HFFc6 (cell line): Measurements from ENCODE around the gene KIF25. TPM values are rescaled to one million over a fixed set of nuclear protein-coding genes. Genes with fewer than 3 reads are reported as not detected.

Experiments
- DNase-seq: peaks from one replicate; pipeline ENCODE4 v3.0.0-alpha.2; 2018
- H3K27ac Mint-ChIP-seq: 2 replicates; pipeline ENCODE4 v1.8.0; 2020; ENCODE audit warnings: mild to moderate bottlenecking, mixed read lengths
- H3K27me3 Mint-ChIP-seq: 2 replicates; pipeline ENCODE4 v1.8.0; 2021; ENCODE audit warnings: mild to moderate bottlenecking, moderate library complexity, mixed read lengths; ENCODE audit not compliant: insufficient read depth
- H3K36me3 Mint-ChIP-seq: 2 replicates; pipeline ENCODE4 v1.8.0; 2021; ENCODE audit warnings: low read depth, mixed read lengths
- H3K4me1 Mint-ChIP-seq: 2 replicates; pipeline ENCODE4 v1.8.0; 2020; ENCODE audit warnings: low read depth, mixed read lengths
- H3K4me3 Mint-ChIP-seq: 2 replicates; pipeline ENCODE4 v1.8.0; 2020; ENCODE audit warnings: mild to moderate bottlenecking, moderate library complexity, mixed read lengths
- H3K9me3 Mint-ChIP-seq: 2 replicates; pipeline ENCODE4 v1.8.0; 2020; ENCODE audit warnings: mild to moderate bottlenecking, mixed read lengths
- CTCF ChIP-seq: fragments of 200-600 bp; sonication (generic); IDR thresholded peaks from 2 replicates; pipeline ENCODE4 v1.5.0; 2021; ENCODE audit warnings: antibody characterized with exemption, mild to moderate bottlenecking
- total RNA-seq, 6 experiments: library from RNA; stranded (reverse); fragmentation: NEBNext Ultra II Directional; extraction: Animal tissue kit (Norgen Biotek cat#: 25700); gene quantifications; 2 replicates in 1 of 6; 3 replicates in 5 of 6; pipeline ENCODE4 v1.2.3, GENCODE V29; 2021

KIF25 gene
- total RNA-seq, 6 experiments from 2014 or later: not detected

- H3K27me3 Mint-ChIP-seq: peaks cover 24% of the 10 kb centered on the region
Observed at GRCh38 chr6:168004023-168004422, 6.6 kb downstream of the KIF25 start.

GRCh38 chr6:168004945-168005344, 7.5 kb downstream of the KIF25 start:
- H3K4me1 Mint-ChIP-seq: peaks cover 20% of the 10 kb centered on the region
- peaks cover 11% of the 10 kb centered on the region for H3K36me3 Mint-ChIP-seq
- no peak for TF ChIP-seq CTCF
- H3K27me3 Mint-ChIP-seq: peaks cover 24% of the 10 kb centered on the region
- peaks cover 19% of the 10 kb centered on the region; the same call in 1 of the 2 replicates for H3K9me3 Mint-ChIP-seq
- no peak overlapping the region for H3K4me3 Mint-ChIP-seq
- H3K27ac Mint-ChIP-seq: no peak overlapping the region
- no peak for DNase-seq

More at GRCh38 chr6:168004023-168004422, 6.6 kb downstream of the KIF25 start:
- no peak for TF ChIP-seq CTCF
- no peak for DNase-seq
- peaks cover 10% of the 10 kb centered on the region; the same call in 1 of the 2 replicates for H3K9me3 Mint-ChIP-seq
- peaks cover 20% of the 10 kb centered on the region for H3K4me1 Mint-ChIP-seq
- no peak overlapping the region for H3K4me3 Mint-ChIP-seq
- no peak overlapping the region for H3K27ac Mint-ChIP-seq
- peaks cover 3% of the 10 kb centered on the region for H3K36me3 Mint-ChIP-seq

- no peak for DNase-seq
- Mint-ChIP-seq H3K4me3 (no peak overlapping the region), H3K36me3 (peaks cover 20% of the 10 kb centered on the region), H3K27ac (no peak overlapping the region), H3K4me1 (peaks cover 20% of the 10 kb centered on the region), H3K9me3 (peaks cover 28% of the 10 kb centered on the region), H3K27me3 (peaks cover 24% of the 10 kb centered on the region)
- TF ChIP-seq CTCF: no peak
Observed at GRCh38 chr6:168005796-168006195, 8.3 kb downstream of the KIF25 start.

- Mint-ChIP-seq H3K27me3 (peaks cover 29% of the 10 kb centered on the region), H3K9me3 (peaks cover 47% of the 10 kb centered on the region), H3K4me3 (no peak overlapping the region), H3K36me3 (peaks cover 35% of the 10 kb centered on the region), H3K4me1 (peaks cover 20% of the 10 kb centered on the region), H3K27ac (peak overlapping the region; percentile 73)
- peak; percentile 98 for DNase-seq
- no peak for TF ChIP-seq CTCF
Observed at GRCh38 chr6:168007592-168008338, 10.3 kb downstream of the KIF25 start.

- Mint-ChIP-seq H3K27ac (no peak overlapping the region), H3K36me3 (peaks cover 35% of the 10 kb centered on the region), H3K9me3 (peaks cover 52% of the 10 kb centered on the region), H3K27me3 (peaks cover 22% of the 10 kb centered on the region), H3K4me3 (no peak overlapping the region), H3K4me1 (peaks cover 20% of the 10 kb centered on the region)
- no peak for TF ChIP-seq CTCF
- DNase-seq: no peak
Observed at GRCh38 chr6:168009331-168009730, 11.9 kb downstream of the KIF25 start.
